Measurements from ENCODE around the gene OR9I1.

OR9I1 gene

GRCh38 chr11:58125469-58125868 lies at the start of gene OR9I1:
TSS of gene OR9I1 (minus strand) at chr11:58125530. CDS start at chr11:58119444, 6,086 bp downstream.
- no peak for FAIRE-seq

DNA sequence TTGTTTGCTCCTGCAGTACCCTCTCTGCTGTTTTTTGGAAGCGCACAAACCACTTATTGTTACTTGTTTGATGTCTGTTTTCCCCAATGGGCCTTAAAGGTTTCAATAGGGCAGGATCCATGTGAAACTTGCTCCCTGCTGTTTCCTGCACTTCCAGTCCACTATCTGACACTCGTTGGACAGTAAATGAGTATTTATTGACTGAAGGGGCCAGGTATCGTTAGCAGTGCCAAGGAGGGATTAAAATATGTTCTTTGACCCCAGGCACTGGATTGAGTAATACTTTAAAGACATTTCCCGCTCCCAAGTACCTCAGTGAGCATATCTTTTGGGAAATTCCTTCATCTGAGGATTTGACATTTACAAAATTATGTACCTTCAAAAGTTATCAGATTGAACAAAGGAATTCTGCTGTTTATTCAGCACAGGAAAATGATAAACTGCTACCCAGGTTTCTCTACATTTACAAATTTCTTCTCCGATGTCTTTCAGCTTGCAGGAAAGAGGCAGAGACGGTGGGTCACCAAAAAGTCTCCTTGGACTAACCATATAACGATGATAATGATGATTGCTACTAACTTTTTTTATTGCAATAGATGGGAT lies 40.3 kb upstream of the OR9I1 start:
- FAIRE-seq: no peak

DNA sequence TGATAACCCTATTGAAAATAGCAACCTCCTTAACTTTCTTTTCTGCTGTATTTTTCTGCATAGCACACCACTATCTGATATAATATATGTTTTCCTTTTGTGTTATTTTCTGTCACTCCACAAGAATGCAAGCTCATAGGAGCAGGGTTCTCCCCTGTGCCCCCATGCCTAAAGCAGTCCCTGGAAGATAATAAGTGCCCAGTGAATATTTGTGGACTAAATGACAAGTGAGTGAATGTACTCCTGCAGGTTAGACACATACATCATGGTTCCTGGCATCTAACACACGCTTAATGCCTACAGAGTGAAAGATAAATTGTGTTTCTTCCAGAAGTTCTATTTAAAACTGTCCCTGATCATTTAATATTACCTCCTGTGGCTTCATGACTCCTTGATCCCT lies 39.7 kb upstream of the OR9I1 start:
- no peak for FAIRE-seq

DNA sequence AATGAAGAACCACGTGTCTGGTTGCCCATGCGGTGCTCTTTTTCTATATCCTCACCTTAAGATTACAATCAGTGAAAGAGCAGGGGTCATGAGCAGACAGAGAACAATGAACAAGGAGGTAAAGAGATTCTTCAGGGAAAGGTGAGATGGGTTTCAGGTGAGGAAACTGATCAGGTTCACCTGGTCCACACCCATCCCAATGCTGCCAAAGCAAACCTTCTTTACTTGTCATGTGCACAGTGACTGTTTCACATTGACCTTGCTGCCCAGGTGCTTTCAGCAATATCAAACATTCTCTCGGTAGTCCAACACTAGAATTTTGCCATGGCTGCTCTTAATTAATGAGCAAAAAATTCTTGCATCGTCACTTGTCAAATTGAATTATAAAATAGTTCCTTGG lies 39.1 kb upstream of the OR9I1 start:
- no peak for FAIRE-seq

- no peak for FAIRE-seq
These were observed 27.5 kb upstream of the OR9I1 start for GRCh38 chr11:58152781-58153180.

GRCh38 chr11:58142761-58143160 lies 17.4 kb upstream of the OR9I1 start:
- FAIRE-seq: no peak

- FAIRE-seq: no peak
These were observed 9.8 kb upstream of the OR9I1 start for GRCh38 chr11:58135171-58135570.

DNA sequence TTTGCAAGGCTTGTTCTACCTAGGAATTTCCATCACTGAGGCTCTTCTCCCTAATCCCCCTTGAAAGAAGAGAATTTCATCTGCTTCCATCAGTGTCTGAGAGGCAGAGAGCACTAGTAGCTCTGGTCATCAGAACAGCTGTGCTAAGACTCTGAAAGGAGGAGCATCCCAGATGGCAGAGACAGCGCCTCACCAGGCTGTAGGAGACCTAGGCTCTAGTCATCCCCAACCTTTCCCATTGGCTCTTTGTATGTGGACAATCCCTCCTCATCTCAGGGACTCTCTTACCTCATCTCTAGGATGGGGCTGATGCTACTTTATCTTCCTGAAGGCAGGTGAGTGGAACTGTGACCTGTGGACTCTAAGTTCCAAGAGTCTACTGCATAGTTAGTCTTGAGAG lies 8.8 kb upstream of the OR9I1 start:
- no peak for FAIRE-seq

DNA sequence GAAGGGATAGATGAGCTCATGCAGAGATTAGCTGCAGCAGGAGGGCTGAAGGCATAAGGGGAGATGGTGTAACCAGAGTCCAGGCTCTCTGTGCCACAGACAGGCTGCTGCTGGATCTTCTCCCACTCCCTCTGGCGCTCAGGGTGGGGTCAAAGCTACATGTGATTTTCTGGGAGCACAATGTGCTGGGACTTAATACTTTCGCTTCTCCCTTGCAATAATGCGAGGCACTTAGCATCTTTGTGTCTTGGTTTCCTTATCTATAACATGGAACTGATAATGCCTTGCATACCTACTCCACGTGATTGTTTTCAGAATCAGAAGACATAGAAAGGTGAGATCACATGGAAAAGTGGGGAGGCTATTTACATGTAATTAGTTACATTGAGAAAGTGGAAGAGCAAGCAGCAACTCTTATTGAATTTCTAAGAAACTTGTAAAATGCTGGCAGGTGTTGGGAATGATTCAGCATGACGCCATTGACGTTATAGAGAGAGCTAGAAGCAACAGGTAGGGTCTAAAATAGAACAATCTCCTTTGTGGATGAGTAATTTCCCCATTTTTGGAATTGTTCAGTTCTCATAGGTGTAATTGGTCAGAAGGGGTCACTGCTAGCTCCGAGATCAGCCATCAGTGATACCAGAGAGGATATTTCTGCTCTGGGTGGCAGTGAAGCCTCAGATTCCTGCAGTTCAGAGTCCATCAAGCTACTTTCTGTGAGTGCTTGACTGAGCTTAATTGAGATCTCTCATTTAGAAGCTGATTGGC lies 8.2 kb upstream of the OR9I1 start:
- no peak for FAIRE-seq

- no peak for FAIRE-seq
These were observed 2.0 kb upstream of the OR9I1 start for GRCh38 chr11:58127350-58127749.

DNA sequence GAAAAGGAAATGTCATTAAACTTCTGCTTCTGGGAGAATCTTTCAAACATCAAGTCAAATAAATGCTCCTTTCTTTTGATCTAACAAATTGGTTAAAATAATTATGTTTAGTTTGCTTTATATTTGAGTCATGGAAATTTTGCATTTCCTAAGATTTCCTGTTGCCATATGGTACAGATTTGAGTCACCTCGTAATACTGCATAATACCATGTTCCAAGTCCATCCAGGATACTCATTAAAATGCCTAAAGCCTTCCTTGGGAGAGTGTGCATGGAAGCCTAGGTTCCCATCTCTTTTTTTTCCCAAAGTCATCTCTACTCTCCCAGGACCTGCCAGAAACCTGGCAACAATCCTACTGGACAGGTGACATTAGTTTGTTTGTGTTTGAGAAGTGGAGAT lies 4.2 kb downstream of the OR9I1 start:
- no peak for FAIRE-seq

DNA sequence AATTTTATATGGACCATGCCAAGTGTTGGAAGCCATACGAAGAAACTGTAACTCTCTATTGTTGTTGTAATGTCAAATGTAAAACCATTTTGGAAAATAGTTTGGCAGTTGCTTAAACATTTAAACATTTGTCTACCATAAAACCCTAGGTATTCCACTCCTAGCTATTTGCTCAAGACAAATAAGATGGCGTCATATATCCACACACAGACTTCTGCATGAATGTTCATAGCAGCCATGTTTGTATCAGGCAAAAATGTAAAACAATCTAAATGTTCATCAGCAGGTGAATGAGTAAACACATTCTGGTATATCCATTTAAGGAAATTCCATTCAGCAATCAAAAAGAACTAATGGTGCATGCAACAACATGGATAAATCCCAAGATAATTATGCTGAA lies 27.9 kb downstream of the OR9I1 start:
- no peak for FAIRE-seq

DNA sequence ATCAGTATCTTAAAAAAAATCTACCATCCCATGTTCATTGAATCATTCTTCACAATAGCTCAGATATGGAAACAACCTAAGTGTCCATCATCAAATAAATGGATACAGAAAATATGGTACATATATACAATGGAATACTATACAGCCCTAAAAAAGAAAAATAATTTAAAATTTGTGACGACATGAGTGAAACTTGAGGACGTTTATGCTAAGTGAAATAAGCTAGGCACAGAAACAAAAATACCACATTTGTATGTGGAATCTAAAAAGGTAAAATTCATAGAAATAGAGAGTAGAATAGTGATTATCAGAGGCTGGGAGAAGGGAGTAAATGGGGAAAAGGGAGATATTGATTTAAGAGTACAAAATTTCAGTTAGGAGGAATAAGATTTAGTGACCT lies 38.8 kb downstream of the OR9I1 start:
- FAIRE-seq: no peak

GRCh38 chr11:58075781-58076180 lies 49.5 kb downstream of the OR9I1 start:
- FAIRE-seq: no peak

GRCh38 chr11:58070585-58070984 lies 54.7 kb downstream of the OR9I1 start:
- no peak for FAIRE-seq

DNA sequence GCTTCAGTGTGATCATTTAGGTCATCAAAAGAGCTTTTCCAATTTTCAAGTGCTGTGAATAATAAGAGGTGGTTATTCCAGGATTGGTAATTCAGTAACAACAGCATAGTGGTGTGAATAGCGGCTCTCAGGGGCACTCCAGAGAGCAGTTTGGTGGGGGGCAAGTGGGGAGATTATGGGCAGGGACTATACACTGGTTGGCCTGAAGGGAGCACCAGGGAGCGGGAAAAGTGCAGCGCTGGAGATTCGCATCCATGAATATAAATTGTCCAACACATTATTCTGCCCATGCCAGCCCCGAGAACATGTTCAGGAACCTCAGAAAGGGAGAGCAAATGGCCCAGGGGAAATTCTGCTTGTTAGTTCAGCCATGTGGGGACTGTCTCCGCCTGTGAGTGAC lies 56.7 kb downstream of the OR9I1 start:
- FAIRE-seq: no peak

DNA sequence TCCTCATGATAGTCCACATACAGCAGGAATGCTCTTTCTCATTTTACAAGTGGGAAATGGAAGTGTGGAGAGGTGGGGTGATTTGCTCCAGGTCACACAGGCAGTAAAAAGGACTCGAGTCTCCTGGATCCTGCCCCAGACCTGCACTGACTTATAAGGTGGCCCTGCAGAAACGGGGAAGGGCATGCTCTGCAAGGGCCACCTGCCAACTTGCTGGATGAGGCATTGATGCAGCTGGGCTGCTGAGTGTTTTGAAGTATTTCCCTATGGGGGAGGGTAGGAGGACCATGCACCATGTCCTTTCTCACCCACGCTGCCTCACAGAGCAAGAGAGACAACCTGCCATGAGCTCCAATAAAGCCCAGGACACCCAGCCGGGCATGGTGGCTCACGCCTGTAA lies 57.6 kb downstream of the OR9I1 start:
- FAIRE-seq: no peak
